ENCODE measurements around the gene WT1.
A peak's percentile ranks its signal among the peaks of the same experiment; 100 is the strongest.

WT1 gene

DNA sequence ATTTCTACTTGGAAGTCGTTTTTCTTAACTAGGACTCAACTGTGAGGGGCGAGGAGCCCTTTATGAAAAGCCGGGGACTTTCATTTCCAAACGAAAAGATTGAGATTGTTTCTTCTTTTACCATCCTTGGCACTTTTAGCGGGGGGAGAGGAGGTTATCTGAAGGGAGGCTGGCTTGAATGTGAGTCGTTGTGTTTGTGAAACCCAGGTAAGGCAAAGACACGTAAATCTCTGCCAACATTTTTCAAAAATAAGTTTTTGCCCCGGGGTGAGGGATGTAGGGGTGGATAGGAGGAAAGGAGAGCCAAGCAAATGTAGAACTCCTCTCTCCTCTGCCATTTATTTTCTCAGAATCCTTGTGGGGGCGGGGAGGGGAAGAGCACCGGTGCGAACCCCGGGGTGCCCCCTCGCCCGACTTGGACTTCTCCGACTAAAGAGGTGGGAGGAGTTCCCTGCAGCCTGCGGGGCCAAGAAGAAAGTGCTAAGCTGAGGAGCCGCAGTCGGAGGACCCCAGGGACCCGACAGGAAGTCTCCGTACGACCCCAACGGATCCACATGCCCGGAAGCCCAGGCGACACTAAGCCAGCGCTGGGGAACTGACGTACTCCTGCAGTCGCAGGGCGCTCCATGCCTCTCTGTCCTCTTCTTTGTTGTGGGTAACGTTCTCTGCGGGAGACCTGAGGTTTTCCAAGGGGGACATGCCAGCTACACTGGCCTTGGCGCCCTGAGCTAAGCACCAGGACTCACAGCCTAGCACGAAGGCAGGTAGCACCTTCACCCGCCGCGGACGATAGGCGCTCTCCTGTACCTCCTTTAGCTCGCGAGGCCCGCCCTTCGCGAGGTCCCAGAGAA, 2.4 kb upstream of the WT1 start:
- DNase-seq, result no peak

DNA sequence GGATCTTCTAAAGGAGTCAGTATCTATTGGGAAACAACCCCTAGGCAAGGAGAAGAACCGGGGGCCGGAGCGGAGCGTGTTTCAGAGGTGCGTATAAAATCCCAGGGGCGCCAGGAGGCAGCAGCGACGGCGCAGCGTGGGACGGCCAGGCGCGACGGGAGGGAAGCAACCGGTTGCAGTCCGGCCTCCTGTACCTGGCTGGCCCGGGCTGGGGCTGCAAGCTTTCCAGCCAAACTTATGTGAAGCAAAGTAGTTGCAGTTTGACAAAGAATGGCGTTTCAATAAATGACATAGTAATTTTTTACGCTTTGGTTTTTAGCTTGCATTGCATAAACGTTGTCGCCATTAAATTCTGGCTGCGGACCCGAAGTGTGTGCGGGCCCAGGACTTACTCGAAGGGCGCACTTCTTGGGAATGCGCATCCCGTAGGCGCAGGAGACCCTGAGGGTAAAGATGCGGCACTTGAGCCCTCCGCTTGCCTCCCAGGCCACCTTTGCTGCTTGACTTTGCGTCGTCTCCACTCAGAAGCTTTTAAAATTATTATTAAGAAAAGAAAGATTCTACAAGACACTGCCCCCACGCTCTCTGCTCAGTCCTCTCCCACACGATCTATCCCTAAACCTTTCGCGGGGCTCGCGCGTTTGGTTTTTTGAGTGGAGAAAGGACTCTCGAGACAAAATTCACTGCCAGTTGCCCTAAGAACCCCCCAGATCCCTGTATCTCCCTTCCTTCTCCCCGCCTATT, 1.6 kb upstream of the WT1 start:
- no peak for DNase-seq

DNA sequence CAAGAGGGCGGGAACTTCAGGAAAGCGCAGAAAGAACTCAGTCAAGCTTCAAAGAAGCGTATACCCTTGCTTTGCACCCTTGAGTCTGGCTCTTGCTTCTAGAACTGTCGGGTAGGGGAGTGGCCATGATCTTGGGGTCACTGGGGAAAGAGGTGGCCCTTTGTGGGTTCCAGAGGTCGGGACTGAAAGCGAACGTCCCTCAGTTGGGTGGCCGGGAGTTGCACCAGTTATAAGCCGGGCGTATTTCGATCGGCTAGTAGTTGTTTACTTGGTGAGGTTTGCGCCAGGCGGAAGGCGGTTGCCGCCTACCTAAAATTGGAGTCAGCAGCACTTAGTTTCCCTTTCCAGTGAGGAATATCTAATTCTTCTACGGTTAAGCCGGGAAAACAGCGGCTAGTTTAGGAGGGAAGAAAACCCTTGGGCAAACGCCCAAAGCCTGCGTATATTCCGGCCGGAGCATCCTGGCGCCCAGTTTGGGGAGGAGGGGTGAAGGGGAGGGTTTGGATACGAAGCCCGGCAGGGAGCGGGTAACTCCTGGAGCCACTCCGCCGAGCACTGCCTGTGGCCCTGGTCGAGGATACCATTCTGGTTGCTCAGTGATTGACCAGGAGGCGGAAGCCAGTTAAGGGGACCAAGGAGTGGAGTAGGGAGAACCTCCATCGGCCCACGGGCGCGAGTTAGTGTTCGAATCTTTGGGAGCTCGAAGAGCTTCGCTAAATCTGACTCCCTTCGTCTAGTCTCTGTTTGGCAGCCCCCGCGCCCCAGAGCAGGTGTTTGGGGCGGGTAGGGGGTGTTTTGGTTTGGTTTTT, 807 bp upstream of the WT1 start:
- no peak for DNase-seq

DNA sequence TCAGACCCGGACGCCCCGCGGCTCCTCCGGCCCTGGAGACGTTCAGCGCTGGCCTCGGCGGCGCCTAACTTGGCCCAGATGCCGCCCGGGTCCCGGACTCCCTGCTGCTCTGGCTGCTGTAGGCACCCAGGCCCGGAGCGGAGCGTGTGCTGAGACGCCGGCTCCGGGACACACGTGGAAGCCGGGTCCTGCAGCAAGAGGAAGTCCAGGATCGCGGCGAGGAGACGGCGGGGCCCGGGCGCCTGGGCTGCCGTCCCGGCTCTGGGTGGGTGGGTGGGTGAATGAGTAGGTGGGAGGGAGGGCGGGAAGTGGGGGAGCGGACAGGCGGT, 223 bp downstream of the WT1 start:
- DNase-seq, result no peak

DNA sequence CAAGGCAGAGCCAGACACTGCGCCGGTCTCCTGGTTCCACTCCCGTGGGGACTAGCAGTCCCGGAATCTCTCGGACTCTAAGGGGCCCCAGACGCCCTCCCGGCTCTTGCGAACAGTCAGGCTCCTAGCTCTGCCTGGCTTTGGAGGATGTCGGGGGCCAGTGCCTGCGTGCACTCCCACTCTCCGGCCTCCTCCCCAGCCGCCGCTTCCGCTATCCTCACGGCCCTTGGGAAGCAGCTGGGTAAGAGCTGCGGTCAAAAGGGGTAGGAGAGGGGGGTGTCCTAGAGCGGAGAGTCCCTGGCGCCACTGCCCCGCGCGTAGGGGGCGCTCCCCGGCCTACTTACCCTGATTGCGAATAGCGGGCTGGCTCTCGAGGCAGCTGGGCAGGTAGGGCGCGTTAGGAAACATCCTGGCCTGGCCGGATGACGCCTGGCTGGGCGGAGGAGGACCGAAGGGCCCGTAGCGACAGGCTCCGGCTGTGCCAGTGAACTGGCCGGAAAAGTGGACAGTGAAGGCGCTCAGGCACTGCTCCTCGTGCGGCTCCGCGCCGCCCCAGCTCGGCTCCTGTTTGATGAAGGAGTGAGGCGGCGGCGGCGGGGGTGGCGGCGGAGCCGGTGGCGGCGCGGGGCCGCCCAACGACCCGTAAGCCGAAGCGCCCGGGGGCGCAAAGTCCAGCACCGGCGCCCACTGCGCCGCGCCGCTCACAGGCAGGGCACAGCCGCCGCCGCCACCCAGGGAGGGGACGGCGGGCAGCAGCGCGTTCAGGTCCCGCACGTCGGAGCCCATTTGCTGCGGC, 785 bp downstream of the WT1 start:
- no peak for DNase-seq

DNA sequence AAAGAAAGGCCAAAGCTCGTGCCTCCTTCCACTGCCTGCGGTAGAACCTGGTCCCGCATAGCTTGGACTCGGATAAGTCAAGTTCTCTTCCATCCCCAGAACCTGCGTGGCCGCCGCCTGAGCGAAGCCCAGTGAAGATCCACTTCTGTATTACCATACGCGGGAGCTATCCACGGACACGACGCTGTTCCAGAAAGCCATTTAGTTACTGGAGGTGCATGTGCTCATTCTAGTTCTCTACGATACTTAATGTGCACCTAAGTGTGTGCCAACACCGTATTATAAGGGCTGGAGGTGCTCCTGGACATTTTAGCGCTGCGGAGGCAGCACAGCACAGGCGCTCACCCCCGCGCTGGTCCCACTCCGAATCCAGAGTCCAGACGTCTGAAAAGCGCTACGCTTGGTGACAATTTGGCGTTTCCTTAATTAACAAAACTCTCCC, 1.4 kb downstream of the WT1 start:
- no peak for DNase-seq

DNA sequence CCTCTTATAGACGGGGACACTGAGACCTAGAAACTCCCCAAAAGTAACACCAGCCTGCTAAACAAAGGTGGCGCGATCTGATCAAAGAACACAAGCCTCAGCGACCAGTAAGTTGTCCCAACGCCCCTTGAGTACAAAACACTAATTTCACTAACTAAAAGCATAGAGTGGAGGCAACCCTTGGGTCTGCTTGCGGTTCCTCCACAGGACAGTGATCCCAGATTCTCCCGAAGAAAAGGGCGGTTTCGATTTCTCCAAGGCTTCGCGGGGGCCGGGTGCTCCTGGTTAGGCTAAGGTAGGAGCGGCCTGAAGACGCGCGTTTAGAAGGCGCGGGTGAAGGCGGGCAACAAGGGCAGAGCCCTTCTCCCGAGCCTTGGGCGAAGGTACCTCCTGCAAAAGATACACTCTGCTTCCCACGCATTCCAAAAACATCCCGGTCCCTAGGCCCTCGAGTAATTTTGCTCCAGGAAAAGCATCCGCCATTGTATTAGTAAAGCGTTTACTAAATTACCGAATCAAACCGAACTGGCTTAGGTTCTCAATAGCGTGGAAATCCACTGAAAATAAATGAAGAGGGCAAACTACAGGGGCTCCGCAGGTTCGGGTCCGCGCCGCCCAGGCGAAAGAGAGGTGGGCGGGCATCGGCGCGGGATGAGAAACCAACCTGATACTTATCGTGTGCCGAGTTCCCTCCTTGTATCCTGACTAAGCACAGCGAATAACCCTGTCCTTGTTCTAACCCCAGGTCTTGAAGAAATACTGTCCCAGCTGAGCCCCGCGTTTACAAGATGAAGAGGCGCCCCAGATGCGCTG, 2.0 kb downstream of the WT1 start:
- no peak for DNase-seq

DNA sequence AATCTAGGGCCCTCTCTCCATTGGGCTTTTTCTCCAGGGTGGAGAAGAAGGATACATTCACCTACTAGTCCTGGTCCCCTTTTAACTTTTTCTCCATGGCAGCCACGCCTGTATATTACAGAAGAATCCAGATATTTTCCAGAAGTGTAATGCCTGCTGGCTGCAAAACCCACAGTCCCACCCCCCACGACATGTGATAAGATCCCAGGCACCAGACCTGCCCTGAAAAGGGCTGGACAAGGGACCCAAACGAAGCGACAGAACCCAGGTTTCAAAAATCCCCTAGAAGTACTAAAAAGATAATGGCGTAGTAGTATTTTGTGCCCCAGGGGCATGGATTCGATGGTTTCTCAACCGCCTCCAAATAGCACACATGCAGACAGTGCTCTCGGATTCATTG, 2.8 kb downstream of the WT1 start:
- no peak for DNase-seq

DNA sequence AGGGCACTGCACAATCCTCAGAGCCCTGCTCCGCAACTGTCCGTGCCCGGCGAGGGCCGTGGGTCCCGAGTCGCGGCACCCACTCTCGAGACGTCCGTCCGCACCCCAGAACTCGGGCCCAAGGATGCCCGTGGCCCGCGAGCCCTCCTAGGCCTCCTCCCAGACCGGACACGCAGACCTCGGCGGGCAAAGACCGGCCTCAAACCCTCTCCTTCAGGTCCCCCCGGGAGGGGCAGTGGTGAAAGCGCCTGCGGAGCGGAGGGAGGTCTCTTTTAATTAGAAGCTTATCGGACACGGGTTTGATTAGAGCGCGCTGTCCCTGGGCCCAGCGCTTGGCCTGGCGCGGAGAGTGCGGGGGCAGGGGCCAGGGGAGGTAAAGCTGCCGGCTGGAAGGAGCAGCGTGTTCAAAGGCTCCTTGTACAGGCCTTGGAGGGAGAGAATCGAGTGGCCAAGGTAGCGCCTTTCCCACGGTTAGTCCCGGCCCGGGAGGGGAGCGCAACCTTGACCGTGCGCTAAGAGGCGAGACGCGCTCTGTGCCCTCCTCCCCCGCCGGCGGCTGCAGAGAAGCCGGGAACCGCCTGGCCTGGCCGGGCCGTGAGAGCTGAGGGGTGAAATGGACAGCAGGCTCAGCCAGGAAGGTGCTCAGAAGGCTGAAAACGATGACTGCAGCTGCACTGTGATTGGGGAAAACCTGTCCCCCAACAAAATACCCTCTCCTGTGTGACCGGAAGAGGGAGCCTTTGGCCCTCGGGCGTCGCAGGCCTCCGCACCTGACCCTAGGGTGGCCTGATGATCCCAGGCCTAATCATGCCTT, 4.6 kb downstream of the WT1 start:
- no peak for DNase-seq

DNA sequence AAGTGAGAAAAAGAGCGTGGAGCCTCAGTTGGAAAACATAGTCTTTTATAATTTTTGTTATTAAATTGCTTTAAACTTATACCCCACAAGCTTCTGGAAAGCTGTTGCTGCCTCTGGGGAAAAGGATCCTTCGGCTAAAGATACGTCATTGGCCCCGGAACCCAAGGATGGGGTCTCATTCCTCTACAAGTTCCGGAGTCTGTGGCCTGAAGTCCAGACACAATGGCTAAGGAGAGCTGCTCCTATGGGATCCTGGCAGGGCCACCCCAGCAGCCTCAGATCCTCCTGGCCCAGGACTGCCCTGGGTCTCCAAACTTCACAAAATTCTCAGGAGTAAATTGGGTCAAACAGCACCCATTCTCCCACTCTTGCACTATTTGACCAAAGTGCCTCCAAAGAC, 5.9 kb downstream of the WT1 start:
- DNase-seq, result no peak

DNA sequence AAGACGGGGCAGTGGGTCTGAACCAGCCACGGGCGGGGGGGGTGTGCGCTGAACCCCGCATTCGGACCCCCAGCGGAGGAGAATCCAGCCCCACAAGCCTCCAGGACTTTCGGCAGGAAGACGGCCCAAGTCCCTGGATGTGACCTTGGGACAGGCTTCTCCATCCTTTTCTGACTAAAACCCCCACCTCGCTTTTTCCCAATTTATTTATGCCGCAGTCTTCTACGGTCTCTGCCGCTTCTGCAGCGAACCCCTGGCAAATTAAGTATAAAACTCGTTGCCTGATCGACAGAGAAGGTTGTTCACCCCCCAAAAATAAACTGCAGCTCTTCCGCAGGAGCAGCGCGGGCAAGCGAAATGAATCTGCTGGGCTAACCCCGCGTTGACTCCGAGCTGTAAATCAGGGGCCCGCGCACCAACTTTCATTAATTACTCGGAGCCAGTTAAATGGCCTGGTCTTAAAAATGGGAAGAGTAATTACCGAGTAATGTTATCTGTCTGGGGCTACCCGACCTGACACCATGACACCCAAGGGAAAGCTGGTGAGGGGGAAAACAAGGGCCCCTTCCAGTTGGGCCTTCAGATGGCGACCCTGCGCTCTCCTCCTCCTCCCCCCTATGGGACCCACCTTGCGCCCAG, 6.6 kb downstream of the WT1 start:
- DNase-seq, result no peak

DNA sequence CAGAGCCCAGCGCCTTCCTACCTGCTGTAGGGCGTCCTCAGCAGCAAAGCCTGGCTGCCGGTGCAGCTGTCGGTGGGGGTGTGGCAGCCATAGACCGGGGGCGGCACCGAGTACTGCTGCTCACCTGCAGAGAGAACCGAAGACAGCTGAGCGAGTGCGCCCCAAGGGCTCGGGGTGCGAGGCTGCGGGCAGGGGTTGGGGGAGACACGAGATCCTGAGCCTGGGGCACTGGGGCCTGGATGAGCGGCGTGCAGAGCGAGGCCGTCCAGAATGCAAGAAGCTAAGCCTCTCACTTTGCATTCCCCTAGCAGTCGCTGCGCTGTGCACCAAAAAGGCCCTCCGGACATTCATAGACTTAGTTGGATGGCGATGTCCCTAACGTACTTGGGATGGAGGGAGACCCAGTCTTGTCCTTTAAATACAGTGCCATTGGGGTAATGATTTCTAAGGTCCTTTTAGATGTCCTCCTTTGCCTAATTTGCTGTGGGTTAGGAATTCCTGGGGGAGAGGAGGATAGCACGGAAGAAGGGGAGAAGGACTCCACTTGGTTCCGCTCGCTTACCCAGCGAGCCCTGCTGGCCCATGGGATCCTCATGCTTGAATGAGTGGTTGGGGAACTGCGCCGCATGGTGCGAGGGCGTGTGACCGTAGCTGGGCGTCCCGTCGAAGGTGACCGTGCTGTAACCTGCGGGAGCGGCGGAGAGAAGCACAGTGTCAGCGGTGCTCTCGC, 7.2 kb downstream of the WT1 start:
- DNase-seq, result no peak

DNA sequence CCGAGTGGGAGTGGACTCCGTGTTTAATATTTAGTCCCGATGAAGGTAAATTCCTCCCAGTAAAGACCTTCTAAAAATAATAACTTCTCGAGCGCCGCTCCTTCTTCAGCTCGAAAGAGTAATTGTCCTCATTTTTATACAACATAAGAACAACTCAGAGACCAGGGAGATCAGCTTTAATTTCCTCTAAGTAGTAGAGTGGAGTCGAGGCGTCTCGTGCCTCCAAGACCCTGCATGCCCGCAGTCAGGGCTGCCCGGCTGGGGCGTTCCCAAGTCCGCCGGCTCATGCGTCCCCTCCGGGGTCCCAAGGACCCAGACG, 7.8 kb downstream of the WT1 start:
- no peak for DNase-seq

DNA sequence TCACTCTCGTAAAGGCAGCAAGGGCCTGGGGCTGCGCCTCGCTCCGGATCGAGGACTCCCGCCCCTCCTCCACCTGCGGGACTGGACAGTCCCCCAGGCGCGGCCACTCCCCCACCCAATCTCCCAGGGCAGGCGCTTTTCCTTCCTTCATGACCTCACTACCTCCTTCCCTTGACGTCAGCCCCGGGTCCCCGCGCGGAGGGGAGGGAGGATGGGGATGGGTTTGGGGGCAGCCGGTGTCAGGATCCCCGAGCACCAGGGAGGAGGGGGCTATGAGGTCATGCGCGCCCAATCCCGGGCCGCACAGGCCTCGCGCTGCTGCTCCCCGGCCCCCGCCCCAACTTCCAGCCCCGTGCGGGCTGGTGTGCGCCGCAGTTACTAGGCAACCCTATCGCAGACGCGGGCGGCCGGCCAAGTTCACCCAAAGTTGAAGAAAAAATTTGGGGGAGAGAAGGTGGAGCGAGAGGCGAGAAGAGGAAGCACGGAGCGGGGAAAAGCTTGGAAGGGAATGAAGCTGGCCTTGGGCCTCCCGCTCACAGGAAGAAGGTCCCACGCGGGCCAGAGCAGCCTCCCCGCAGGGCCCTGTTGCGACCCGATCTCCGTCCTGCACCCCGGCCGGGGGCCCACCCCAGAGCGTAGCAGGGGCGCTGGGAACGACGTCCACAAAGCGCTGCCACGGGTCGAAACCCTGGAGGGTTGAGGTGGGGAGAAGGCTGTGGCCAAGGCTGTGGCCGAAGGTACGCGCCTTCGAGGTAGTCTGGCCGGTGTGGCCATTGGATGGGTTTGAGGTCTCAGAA, 8.3 kb downstream of the WT1 start:
- DNase-seq, result peak in 1 of 2 donors; percentile 15

DNA sequence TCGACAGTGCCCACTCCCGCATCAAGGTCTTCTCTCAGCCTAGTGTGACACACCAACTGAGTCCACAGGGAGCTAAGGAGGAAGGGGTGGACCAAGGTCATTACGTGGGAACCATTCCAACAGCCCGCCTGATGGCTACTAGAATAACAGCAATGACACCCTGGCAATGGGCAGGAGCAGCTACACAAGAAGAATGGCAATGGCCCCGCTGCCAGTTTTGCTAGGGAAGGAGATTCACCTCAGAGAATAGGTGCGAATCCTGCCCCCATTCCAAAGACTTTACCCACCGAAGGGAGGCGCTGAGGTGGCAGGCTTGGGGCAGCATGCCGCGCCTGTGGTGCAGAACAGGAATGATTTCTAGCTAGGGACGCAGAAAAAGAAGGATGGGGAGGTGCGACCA, 9.1 kb downstream of the WT1 start:
- DNase-seq, result no peak

DNA sequence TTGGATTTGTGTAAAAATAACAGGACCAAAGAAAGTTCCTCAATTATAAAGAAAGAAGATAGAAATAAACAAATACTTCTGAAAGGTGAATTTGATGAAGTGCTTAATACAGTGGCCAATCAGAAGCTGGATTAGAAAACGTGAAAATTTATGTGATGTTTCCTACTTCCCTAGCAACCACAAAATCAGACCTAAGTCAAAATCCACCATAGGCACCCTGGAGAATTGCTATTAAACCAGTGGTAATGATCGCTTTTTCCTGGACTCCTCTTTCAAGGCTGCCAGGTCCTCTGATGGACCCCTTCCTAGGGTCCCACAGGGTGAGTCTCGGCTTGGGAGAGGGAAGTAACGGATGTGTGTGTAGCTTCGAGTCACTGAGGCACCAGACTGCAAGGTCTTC, 9.6 kb downstream of the WT1 start:
- no peak for DNase-seq

DNA sequence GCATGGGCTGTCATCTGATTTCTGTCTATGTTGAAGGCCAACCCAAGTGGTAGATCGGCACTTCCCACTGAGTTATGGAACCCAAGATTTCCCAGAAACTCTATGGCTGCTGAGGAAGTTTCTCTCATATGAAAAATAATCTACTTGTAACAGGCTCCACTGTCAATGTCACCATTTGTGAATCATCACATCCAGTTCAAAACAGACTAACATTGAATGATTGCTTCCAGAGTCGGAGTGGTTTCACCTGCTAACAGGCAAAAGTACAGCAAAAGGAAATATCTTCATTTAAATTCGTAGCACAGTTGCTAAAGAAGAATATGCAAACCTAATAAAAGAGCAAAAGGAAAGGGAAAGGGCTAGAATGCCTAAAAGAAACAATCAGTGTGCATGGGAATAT, 12.8 kb downstream of the WT1 start:
- no peak for DNase-seq

DNA sequence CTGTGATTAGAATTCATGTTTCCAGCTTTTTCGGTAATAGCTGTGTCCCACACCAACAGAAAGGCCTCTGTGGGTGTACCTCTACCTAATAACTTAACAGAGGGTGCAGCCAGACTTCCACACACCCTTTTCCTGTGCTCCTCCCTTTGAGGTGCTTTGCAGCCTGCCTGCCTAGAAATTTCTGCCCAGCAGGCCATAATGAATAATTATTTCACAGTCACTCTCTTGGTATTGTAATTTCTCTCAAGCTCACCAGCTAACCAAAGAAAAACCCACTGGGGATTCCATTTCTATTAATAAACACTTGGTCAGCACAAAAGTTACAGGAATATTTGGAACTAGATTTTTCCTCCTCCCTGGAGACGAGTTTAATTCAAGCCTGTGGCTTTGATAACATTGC, 13.3 kb downstream of the WT1 start:
- DNase-seq, result no peak

Data from CD4-positive, alpha-beta T cell treated with Interleukin-4 for 1 hour (primary cell).